Endothelial cell of umbilical vein (primary cell): ENCODE results near the gene NLRC3.

Source experiments
- CTCF ChIP-seq, 2 donors: IDR thresholded peaks; 1 replicate in 1 of 2; 2 replicates in 1 of 2; pipeline ENCODE4 v1.5.1; 2011; ENCODE audit warnings: low read length in 2 of 2, mild to moderate bottlenecking in 2 of 2, moderate library complexity in 2 of 2, control low read depth in 1 of 2, inconsistent platforms in 1 of 2, low read depth in 1 of 2; ENCODE audit not compliant: insufficient read depth in 1 of 2; ENCODE audit errors: extremely low read depth in 1 of 2
- EZH2 ChIP-seq: IDR thresholded peaks from 2 replicates; pipeline ENCODE4 v1.6.1; 2012; ENCODE audit warnings: borderline replicate concordance, low read depth, mild to moderate bottlenecking, moderate library complexity, low read length, inconsistent platforms; ENCODE audit not compliant: severe bottlenecking
- GATA2 ChIP-seq: IDR thresholded peaks from 2 replicates; pipeline ENCODE4 v1.7.0; 2011; ENCODE audit warnings: low read depth, mild to moderate bottlenecking, moderate library complexity, mixed read lengths, low read length; ENCODE audit not compliant: insufficient read length, insufficient read depth
- POLR2A ChIP-seq: IDR thresholded peaks from 2 replicates; pipeline ENCODE4 v1.6.1; 2012; ENCODE audit warnings: low read depth, mild to moderate bottlenecking, control low read depth, low read length
- POLR2AphosphoS5 ChIP-seq: IDR thresholded peaks from 2 replicates; pipeline ENCODE4 v1.6.1; 2012; ENCODE audit warnings: low read depth, mild to moderate bottlenecking, control low read depth, low read length, moderate library complexity; ENCODE audit not compliant: insufficient read depth

- TF ChIP-seq CTCF (IDR thresholded peaks at IDR 0.05; ENCODE audit: extremely low read depth in 1 of 2, insufficient read depth in 1 of 2, low read depth in 1 of 2, low read length in 2 of 2), result no peak
- no peak for TF ChIP-seq POLR2A
- TF ChIP-seq EZH2, result no peak
- no peak for TF ChIP-seq GATA2
- no peak for TF ChIP-seq POLR2AphosphoS5
These were observed 35.6 kb upstream of the NLRC3 start for GRCh38 chr16:3612510-3613466.
